HL-60 (cell line): ENCODE data around the gene PLK2.

Experiments
- POLR2AphosphoS5 ChIP-seq: IDR thresholded peaks from 2 replicates; pipeline ENCODE4 v1.6.1; 2012; ENCODE audit warnings: low read depth
- SPI1 ChIP-seq: IDR thresholded peaks from 2 replicates; pipeline ENCODE4 v1.6.1; 2012; ENCODE audit warnings: low read depth, mild to moderate bottlenecking, borderline replicate concordance
- TF ChIP-seq, protein P1 (sequence below): IDR thresholded peaks from one replicate; pipeline ENCODE4 v1.5.1; 2011; ENCODE audit warnings: low read length, control low read depth, inconsistent platforms; ENCODE audit not compliant: insufficient read depth
- TF ChIP-seq, protein P2 (sequence below): IDR thresholded peaks from 2 replicates; pipeline ENCODE4 v1.6.1; 2012; ENCODE audit warnings: low read depth; ENCODE audit not compliant: insufficient replicate concordance

DNA sequence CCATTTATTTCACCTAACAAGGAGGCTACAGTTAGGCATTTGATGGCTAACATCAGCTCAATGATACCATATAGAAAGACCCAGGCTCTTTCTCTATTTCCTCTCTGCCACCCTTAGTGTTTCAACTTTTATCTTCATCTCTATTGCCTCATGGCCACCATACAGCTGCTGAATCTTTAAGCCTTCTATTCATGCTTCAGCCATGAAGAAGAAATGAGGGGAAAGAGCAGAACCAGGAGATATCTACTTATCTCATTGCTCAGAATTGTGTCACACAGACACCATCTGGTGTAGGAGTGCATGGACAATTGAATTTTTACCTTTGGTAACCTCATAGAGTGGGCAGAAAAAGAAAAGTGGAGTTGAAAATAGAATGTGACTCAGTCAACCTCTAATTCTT lies 38.0 kb upstream of the PLK2 start:
- TF ChIP-seq SPI1 (no peak), POLR2AphosphoS5 (no peak)
- TF ChIP-seq, protein P1, sequence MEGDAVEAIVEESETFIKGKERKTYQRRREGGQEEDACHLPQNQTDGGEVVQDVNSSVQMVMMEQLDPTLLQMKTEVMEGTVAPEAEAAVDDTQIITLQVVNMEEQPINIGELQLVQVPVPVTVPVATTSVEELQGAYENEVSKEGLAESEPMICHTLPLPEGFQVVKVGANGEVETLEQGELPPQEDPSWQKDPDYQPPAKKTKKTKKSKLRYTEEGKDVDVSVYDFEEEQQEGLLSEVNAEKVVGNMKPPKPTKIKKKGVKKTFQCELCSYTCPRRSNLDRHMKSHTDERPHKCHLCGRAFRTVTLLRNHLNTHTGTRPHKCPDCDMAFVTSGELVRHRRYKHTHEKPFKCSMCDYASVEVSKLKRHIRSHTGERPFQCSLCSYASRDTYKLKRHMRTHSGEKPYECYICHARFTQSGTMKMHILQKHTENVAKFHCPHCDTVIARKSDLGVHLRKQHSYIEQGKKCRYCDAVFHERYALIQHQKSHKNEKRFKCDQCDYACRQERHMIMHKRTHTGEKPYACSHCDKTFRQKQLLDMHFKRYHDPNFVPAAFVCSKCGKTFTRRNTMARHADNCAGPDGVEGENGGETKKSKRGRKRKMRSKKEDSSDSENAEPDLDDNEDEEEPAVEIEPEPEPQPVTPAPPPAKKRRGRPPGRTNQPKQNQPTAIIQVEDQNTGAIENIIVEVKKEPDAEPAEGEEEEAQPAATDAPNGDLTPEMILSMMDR, result no peak
- TF ChIP-seq, protein P2, sequence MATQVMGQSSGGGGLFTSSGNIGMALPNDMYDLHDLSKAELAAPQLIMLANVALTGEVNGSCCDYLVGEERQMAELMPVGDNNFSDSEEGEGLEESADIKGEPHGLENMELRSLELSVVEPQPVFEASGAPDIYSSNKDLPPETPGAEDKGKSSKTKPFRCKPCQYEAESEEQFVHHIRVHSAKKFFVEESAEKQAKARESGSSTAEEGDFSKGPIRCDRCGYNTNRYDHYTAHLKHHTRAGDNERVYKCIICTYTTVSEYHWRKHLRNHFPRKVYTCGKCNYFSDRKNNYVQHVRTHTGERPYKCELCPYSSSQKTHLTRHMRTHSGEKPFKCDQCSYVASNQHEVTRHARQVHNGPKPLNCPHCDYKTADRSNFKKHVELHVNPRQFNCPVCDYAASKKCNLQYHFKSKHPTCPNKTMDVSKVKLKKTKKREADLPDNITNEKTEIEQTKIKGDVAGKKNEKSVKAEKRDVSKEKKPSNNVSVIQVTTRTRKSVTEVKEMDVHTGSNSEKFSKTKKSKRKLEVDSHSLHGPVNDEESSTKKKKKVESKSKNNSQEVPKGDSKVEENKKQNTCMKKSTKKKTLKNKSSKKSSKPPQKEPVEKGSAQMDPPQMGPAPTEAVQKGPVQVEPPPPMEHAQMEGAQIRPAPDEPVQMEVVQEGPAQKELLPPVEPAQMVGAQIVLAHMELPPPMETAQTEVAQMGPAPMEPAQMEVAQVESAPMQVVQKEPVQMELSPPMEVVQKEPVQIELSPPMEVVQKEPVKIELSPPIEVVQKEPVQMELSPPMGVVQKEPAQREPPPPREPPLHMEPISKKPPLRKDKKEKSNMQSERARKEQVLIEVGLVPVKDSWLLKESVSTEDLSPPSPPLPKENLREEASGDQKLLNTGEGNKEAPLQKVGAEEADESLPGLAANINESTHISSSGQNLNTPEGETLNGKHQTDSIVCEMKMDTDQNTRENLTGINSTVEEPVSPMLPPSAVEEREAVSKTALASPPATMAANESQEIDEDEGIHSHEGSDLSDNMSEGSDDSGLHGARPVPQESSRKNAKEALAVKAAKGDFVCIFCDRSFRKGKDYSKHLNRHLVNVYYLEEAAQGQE, result no peak
